Activated T-cell treated with anti-CD3 and anti-CD28 coated beads, Interleukin-2, amount 50 U/mL, for 4 hours (primary cell): ENCODE data around the gene GNAT2. TPM values are rescaled to one million over a fixed set of nuclear protein-coding genes. Genes with fewer than 3 reads are reported as not detected.

Experiments
- ATAC-seq, 2 donors: fragments of 200-7000 bp; cut with Tn5 transposase; one replicate each; pipeline ENCODE4 v1.10.0; 2021
- DNase-seq: peaks from one replicate; pipeline ENCODE4 v3.0.0-alpha.2; 2020
- H3K27me3 Mint-ChIP-seq: one replicate; pipeline ENCODE4 v1.8.0; 2021; ENCODE audit warnings: low read depth, mixed read lengths
- H3K36me3 Mint-ChIP-seq: one replicate; pipeline ENCODE4 v1.8.0; 2022; ENCODE audit warnings: mixed read lengths; ENCODE audit not compliant: insufficient read depth
- H3K4me1 Mint-ChIP-seq: one replicate; pipeline ENCODE4 v1.8.0; 2021; ENCODE audit warnings: low read depth, mixed read lengths
- H3K4me3 Mint-ChIP-seq: one replicate; pipeline ENCODE4 v1.8.0; 2021; ENCODE audit warnings: mild to moderate bottlenecking, moderate library complexity, mixed read lengths
- H3K9me3 Mint-ChIP-seq: one replicate; pipeline ENCODE4 v1.8.0; 2021; ENCODE audit warnings: mixed read lengths
- total RNA-seq, 3 donors: library from RNA; stranded (reverse); gene quantifications; one replicate each; pipeline ENCODE4 v1.2.1, GENCODE V29; 2021

The GNAT2 gene
- total RNA-seq, 3 donors from 2014 or later, result 0.19 to 1.1 (median 0.24) TPM

DNA sequence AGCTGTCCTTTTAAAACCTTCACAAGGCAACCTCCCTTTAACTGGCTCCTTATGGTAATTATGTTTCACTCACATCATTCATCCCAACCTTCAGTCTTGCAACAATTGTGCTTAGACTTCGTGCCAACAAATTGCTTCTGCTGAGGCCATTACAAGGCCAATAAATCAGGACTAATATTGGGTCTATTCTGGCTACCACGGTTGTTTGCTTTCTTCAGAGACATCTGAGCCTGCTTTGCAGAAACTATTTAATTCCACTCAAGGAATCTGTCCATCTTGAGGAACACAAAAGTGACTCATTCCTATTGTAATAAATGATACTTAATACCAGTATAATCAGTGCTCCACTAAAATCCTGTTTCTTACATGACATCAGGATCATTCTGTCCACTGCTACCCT lies 33.9 kb upstream of the GNAT2 start:
- ATAC-seq, result no peak
- Mint-ChIP-seq H3K4me3 (no peak overlapping the region), H3K36me3 (no peaks in the 10 kb centered on the region), H3K9me3 (no peaks in the 10 kb centered on the region), H3K4me1 (peaks cover 16% of the 10 kb centered on the region), H3K27me3 (peaks cover 13% of the 10 kb centered on the region)
- no peak for DNase-seq

DNA sequence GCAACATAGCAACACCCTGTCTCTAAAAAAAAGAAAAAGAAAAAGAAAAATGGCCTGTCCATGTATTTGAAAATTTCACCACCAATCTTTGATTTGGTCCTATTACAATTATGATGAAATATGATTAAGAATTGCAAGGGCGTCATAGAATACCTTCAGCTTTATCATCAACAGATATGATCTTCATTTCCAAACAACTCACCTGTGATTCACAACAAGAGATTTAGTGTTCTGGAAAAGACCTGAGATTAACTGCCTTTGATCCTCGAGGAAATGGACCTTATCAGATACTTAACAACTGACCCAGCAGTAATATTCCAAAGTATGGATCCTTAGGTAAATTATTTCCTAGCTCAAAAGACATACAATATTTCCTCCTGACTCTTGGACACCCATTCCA lies 33.0 kb upstream of the GNAT2 start:
- Mint-ChIP-seq H3K4me3 (no peak overlapping the region), H3K27me3 (peaks cover 13% of the 10 kb centered on the region), H3K4me1 (peaks cover 16% of the 10 kb centered on the region), H3K9me3 (no peaks in the 10 kb centered on the region), H3K36me3 (no peaks in the 10 kb centered on the region)
- no peak for ATAC-seq
- no peak for DNase-seq

DNA sequence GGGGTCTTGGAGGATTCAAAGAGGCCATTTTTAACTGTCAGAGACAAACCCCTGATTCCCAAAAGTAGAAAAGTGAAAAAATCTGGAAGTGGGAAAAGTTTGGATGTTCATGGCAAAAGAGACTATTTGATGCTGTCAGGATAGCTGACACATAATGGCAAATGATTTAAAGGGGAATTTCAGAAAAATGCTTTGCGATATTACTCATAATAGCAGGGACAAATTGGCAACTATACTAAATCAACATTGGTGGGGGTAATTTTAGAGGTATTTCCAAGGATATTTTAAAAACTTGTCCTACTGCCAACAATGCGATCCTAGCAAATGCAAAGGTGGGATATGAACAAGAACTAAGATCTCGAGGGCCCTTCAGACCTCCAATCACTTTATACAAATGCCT lies 31.2 kb upstream of the GNAT2 start:
- H3K4me1 Mint-ChIP-seq, result peaks cover 9% of the 10 kb centered on the region
- peaks cover 13% of the 10 kb centered on the region for H3K27me3 Mint-ChIP-seq
- no peaks in the 10 kb centered on the region for H3K36me3 Mint-ChIP-seq
- no peak overlapping the region for H3K4me3 Mint-ChIP-seq
- ATAC-seq (no peak), DNase-seq (no peak)
- H3K9me3 Mint-ChIP-seq, result no peaks in the 10 kb centered on the region

DNA sequence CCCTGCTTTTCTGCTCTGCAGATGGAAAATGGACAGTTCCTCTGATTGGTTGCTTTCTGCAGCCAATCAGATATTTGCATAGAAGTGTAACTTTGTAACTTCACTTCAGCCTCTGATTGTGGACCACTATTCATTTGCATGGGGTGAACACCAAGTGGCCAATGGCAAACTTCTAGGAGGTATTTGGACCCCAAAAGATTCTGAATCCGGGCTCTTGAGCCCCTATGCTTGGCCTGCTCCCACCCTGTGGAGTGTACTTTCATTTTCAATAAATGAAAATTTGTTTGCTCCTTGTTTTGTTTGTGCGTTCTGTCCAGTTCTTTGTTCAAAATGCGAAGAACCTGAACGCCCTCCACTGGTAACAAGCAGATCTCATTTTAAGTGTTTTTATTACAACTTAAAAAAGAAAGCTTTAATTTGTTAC lies 30.1 kb upstream of the GNAT2 start:
- Mint-ChIP-seq H3K9me3 (no peaks in the 10 kb centered on the region), H3K36me3 (no peaks in the 10 kb centered on the region), H3K4me1 (no peaks in the 10 kb centered on the region), H3K4me3 (no peak overlapping the region), H3K27me3 (peaks cover 10% of the 10 kb centered on the region)
- no peak for ATAC-seq
- DNase-seq, result no peak

DNA sequence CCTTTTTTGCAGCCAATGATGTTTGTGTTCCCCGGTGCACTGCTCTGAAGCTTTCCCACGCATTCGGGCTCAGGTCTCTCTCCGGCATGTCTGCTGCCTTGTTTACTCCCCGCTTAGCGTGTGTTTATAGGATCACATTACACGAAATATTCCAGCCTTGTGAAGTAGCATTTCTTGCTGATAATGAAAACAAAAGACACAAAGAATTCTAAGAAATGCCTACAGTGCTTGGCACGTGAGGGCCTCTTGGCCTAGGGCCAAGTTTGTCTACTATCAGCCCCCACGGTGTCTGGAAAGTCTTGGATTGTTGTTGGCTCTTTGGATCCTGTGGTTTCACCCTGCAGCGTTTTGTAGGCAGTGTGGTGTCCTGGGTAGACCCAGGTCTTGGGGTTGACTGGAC lies 25.3 kb upstream of the GNAT2 start:
- DNase-seq, result no peak
- H3K4me1 Mint-ChIP-seq, result peaks cover 5% of the 10 kb centered on the region
- no peak for ATAC-seq
- no peaks in the 10 kb centered on the region for H3K36me3 Mint-ChIP-seq
- H3K9me3 Mint-ChIP-seq, result no peaks in the 10 kb centered on the region
- H3K4me3 Mint-ChIP-seq, result no peak overlapping the region
- H3K27me3 Mint-ChIP-seq, result peaks cover 3% of the 10 kb centered on the region

DNA sequence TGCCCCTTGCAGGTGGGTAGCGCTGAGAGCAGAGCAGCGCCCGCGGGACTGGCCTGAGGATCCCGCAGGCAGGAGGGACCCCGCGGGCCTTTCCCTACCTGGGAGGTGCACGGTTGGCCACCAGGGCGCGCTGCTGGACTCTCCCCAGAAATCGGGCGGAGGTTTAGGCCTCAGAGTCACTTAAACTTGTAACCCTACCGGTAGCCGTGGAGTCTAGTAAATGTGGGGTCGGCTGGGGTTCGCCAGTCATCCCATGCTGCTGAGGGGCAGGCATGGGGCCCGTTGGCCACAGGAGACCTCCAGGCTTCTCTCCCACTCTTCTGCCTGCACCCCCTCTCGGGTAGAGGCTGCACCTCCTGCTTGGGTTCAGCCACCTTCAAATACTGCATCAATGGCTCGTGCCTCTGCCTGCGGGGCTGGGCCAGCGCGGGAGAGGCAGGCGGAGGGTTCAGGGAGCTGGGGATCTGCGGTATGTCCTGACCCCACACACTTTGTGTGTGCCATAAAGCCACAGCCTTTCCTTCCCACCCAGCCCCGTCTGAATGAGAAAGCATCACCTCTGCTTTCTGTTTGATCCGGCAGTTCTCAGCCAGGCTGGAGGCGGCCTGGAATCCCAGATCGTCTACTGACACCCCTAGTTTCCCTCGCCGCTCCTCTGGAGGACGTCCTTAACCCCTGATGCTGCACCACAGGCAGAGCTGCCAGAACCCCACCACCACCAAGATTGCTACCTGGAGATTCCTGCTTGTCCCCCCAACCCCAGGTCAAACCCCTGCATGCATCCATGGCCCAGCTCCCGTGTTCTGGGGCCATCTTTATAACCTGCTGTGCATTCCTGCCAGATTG lies 24.2 kb upstream of the GNAT2 start:
- ATAC-seq (peak; percentile 97), DNase-seq (peak; percentile 85)
- Mint-ChIP-seq H3K4me3 (no peak overlapping the region), H3K27me3 (peaks cover 3% of the 10 kb centered on the region), H3K36me3 (no peaks in the 10 kb centered on the region), H3K4me1 (peaks cover 5% of the 10 kb centered on the region), H3K9me3 (no peaks in the 10 kb centered on the region)

DNA sequence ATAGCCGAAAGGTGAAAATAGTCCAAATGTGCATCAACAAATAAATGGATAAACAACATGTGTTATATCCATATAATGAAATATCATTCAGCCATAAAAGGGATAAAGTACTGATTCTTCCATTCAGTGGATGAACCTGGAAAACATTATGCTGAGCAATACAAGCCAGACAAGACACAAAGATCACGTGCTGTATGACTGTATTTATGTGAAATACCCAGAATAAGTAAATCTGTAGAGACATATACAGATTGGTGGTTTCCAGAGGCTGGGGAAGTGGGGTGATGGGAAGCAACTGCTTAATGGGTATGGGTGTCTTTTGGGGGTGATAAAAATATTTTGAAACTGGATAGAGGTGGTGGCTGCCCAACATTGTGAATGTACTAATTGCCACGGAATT lies 23.2 kb upstream of the GNAT2 start:
- no peaks in the 10 kb centered on the region for H3K9me3 Mint-ChIP-seq
- peaks cover 5% of the 10 kb centered on the region for H3K4me1 Mint-ChIP-seq
- H3K4me3 Mint-ChIP-seq, result no peak overlapping the region
- no peaks in the 10 kb centered on the region for H3K36me3 Mint-ChIP-seq
- H3K27me3 Mint-ChIP-seq, result peaks cover 3% of the 10 kb centered on the region
- no peak for ATAC-seq
- DNase-seq, result no peak

DNA sequence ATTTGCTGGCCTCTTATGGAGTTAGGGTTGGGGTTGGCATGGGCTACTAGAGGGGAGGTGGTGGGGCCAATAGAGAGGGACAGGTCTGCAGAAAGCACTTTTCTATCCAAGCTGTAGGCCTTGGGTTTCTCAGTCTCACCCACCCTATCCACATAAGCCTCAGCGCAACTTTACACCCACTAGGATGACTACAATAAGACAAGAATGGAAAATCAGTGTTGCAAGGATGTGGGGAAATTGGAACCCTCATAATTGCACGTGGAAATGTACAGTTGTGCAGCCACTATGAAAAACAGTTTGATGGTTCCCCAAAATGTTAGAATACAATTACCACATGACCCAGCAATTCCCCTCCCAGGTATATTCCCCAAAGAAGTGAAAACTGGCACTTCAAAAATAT lies 22.4 kb upstream of the GNAT2 start:
- no peaks in the 10 kb centered on the region for H3K36me3 Mint-ChIP-seq
- H3K9me3 Mint-ChIP-seq, result no peaks in the 10 kb centered on the region
- peaks cover 3% of the 10 kb centered on the region for H3K27me3 Mint-ChIP-seq
- no peak for DNase-seq
- peaks cover 5% of the 10 kb centered on the region for H3K4me1 Mint-ChIP-seq
- ATAC-seq, result no peak
- H3K4me3 Mint-ChIP-seq, result no peak overlapping the region

DNA sequence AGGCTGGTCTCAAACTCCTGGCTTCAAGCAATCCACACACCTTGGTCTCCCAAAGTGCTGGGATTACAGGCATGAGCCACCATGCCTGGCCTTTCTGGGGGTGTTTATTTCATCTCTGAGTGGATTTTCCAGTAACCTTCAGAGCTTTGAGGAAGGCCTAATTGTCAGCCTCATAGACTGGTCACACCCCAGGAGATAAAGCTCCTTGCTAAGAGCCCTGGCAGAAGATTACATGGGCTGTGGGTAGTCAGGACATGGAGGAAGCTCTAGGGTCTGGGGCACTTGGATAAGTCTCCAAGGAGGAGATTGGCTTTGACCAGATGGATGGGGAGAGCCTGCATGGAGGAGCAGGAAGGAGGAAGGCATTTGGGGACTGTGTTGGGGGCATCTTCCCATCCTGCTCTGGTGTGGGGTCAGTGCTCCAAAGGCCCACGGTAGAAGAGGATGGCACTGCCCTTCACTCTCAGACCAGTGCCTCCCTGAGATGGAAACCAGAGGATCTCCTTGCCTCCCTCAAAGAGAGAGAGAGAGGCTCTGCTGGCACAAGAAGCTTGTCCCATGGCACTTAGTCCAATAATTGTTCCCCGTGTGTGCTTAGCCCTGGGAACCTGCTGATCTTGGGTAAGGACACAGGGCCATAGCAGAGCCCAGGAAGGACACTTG lies 21.8 kb upstream of the GNAT2 start:
- peaks cover 5% of the 10 kb centered on the region for H3K4me1 Mint-ChIP-seq
- no peaks in the 10 kb centered on the region for H3K9me3 Mint-ChIP-seq
- DNase-seq (no peak), ATAC-seq (no peak)
- no peaks in the 10 kb centered on the region for H3K36me3 Mint-ChIP-seq
- peaks cover 3% of the 10 kb centered on the region for H3K27me3 Mint-ChIP-seq
- H3K4me3 Mint-ChIP-seq, result no peak overlapping the region

DNA sequence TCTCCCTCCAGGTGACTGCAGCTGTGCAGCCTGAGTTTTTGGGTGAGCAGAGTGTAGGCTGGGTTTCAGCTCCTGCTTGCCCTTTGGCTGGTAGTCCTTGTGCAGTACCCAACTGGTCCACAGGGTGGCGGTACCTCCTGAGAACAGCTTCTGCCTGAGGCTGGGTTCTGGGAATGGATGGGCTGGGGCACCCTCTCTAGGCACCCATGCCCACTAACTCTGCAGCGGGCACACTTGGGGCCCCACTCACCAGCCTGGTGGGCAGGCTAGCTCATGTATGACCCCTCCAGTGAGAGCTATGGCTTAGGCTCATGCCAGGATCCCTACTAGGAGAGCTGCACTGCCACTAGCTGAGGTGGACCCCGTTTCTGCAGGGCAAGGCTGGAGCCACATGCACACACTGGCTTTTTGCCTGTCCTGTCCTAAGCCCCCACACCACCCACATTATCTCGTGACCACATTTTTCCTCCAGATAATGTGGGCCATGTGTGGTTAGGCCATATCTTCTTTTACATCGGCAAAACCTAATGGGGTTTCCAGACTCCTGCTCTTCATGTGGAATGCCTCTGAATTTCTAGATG lies 21.0 kb upstream of the GNAT2 start:
- Mint-ChIP-seq H3K4me1 (peaks cover 7% of the 10 kb centered on the region), H3K27me3 (peaks cover 3% of the 10 kb centered on the region), H3K36me3 (no peaks in the 10 kb centered on the region), H3K9me3 (no peaks in the 10 kb centered on the region), H3K4me3 (no peak overlapping the region)
- DNase-seq, result peak; percentile 92
- ATAC-seq, result peak; percentile 68 to 71

DNA sequence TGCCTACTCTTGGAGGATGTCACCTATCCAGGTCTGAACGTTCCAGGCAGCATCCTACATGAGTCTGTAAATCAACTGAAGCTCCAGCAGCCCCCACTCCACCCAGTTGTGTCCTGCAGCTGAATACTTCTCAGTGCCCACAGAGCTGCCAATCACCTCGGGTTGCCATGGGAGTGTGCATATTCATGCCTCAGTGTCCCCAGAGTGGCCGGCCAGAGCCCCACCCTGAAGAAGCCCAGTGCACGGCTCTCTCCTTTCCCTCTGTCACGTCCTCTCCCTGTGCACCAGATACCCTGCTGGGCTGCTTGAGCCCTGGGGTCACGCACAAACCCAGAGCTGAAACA lies 20.4 kb upstream of the GNAT2 start:
- H3K36me3 Mint-ChIP-seq, result no peaks in the 10 kb centered on the region
- ATAC-seq (no peak), DNase-seq (no peak)
- peaks cover 13% of the 10 kb centered on the region for H3K4me1 Mint-ChIP-seq
- H3K27me3 Mint-ChIP-seq, result peaks cover 3% of the 10 kb centered on the region
- no peak overlapping the region for H3K4me3 Mint-ChIP-seq
- no peaks in the 10 kb centered on the region for H3K9me3 Mint-ChIP-seq

DNA sequence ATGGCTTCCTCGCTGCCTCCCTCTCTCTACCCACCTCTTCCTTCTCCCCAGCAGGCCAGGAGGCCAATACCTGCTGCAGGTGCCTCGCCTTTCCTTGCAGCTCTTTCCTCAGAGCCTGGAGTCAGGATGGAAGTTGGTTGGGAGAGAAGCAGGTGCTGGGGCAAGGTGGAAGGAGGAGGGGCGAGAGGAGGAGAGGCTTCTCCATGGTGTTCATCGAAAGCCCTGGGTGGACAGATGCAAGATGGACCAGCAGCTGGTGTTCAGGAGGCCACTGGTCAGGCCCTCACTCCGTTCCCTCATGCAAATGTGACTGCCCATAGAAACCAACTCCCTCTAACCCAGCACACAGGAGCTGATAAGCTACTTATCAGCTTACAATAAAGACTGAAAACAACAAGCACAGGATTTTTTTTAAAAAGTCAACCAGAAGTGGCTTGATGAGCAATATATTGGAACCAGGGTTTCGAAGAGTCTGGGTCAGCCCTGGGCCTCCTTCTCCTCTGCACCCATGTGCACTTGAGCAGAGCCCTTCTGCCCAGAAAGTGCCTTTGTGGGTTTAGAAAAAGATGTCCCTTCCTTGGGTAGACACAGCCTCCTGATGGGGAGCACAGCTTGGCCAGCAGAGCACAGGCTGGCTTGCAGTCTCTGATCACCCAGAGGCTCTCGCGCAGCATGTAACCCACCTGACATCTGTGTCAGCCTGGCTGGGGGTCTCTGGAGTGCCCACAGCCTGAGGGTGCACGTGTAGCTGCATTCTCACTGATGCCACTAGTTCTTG lies 19.8 kb upstream of the GNAT2 start:
- Mint-ChIP-seq H3K36me3 (no peaks in the 10 kb centered on the region), H3K4me3 (no peak overlapping the region), H3K4me1 (peaks cover 18% of the 10 kb centered on the region), H3K27me3 (peaks cover 3% of the 10 kb centered on the region), H3K9me3 (no peaks in the 10 kb centered on the region)
- no peak for DNase-seq
- no peak for ATAC-seq

DNA sequence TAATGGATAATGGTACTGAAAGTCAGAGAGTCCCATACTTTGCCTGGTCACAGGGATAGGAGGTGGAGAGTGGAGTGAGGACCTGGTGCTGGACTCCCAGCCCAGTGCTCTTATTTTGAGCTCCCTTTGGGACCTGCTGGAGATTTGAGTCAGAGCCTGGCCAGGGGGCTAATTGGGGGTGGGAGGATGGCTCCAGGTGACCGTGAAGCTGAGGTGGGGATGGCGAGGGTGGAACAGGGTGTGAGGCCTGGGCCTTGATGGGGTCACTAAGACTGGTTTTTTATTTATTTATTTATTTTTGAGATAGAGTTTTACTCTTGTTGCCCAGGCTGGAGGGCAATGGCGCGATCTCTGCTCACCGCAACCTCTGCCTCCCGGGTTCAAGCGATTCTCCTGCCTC lies 18.0 kb upstream of the GNAT2 start:
- H3K4me3 Mint-ChIP-seq, result no peak overlapping the region
- peaks cover 19% of the 10 kb centered on the region for H3K4me1 Mint-ChIP-seq
- no peaks in the 10 kb centered on the region for H3K36me3 Mint-ChIP-seq
- ATAC-seq, result no peak
- H3K9me3 Mint-ChIP-seq, result no peaks in the 10 kb centered on the region
- no peak for DNase-seq
- peaks cover 3% of the 10 kb centered on the region for H3K27me3 Mint-ChIP-seq

DNA sequence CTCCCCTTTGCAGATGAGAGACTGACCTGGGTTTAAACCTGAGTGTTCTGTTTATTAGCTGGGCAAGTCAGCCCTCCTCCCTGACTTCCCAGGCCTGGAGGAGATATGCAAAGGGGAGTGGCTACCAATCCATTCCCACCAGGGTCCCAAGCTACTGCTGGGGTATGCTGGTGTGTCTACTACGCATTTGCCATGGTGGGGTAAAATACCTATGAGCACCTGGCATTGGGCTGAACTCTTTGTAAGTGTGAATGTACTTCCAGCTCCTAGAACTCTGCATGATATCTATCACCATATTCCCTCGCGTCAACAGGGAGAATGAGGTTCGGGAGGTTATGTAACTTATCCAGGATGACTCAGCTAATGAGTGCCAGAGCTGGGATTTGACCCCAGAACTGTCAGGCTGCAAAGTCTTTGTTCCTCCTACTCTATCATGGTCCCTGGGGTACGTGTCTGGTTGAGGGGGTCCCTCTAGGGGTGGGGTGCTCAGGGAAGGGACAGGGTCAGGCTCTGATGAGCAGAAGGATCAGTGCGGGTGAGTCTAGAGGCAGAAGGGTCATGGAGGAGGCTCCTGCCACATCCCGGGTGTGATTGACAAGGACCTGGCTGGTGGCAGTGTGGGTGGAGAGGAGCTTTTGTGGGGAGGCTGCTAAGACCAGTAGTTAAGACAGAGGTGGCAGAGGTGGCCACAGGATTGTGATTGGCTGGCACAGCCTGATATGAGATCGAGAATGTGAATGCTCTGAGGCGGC lies 17.0 kb upstream of the GNAT2 start:
- Mint-ChIP-seq H3K4me1 (peaks cover 19% of the 10 kb centered on the region), H3K27me3 (peaks cover 3% of the 10 kb centered on the region), H3K4me3 (no peak overlapping the region), H3K9me3 (no peaks in the 10 kb centered on the region), H3K36me3 (peaks cover 2% of the 10 kb centered on the region)
- DNase-seq (no peak), ATAC-seq (no peak)
